Right lung (tissue), 5 donors: ENCODE results near the gene DHX40. TPM values are rescaled to one million over a fixed set of nuclear protein-coding genes. Genes with fewer than 3 reads are reported as not detected.
"Not testable (repeated sequence)": the region's sequence is repeated elsewhere in the genome, so short reads cannot be mapped to it uniquely, and the experiment has no call there.

Experiments
- DNase-seq, 2 donors: peaks; one replicate each; pipeline ENCODE4 v3.0.0-alpha.2; 2013
- polyA plus RNA-seq, 5 donors: library from polyadenylated mRNA; unstranded; fragments of 120-200 nt; gene quantifications; one replicate each; pipeline versions ENCODE4 v1.2.1 to v1.2.3, GENCODE V29; 2013; ENCODE audit warnings: inconsistent platforms in 1 of 5, low replicate concordance in 1 of 5; ENCODE audit not compliant: insufficient read length in 5 of 5, insufficient read depth in 1 of 5

Gene DHX40
- polyA plus RNA-seq, 5 donors: 50.7 to 95.5 (median 93.9) TPM

DNA sequence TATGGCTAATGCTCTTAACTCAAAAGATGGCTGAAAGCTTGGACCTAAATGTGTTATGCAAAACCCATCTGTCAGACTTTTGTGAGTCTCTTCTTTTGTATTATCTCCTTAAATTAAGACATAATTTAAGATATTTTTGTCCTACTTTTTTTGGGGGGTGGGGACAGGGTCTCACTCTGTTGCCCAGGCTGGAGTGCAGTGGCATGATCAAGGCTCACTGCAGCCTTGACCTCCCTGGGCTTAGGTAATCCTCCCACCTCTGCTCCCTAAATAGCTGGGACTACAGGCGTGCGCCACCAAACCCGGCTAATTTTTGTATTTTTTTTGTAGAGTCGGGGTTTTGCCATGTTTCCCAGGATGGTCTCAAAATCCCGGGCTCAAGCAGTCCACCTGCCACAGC, 61.3 kb downstream of the DHX40 start:
- no peak for DNase-seq

DNA sequence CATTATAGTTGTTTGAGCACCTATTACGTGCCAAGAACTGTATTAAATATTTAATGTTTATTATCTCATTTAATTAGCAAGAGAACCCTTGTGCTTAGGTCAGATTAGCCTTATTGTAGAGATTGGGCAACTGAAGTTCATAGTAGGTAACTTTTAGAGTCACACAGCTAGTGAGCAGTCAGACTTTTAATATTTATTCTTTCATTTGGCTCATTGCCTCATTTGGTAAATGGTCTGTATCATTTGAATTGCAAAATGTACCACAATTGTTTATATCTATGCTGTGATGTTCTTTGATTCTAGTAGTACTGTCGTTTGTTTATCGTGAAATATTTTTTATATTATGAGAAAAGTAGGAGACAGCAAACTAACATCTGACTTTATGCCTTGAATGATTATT, 61.9 kb downstream of the DHX40 start:
- DNase-seq: no peak

DNA sequence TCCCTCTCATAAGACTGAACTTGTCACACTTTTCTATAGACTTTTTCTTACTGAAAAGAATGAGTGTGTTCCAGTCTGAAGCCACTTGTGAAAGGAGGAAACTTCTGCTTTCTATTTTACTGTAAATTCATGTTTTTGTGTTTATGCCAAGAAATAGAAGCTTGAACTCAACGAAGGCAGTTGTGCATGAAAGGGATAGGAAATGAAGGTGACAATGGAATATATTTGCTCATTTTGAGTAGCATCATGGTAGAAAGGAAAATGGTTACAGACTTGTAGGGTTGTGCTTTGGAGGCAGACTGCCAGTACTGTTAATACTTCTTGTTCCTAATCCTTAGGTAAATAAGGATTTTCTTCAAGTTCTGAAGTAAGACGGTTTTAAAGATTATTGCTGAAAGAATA, 62.4 kb downstream of the DHX40 start:
- DNase-seq: no peak

DNA sequence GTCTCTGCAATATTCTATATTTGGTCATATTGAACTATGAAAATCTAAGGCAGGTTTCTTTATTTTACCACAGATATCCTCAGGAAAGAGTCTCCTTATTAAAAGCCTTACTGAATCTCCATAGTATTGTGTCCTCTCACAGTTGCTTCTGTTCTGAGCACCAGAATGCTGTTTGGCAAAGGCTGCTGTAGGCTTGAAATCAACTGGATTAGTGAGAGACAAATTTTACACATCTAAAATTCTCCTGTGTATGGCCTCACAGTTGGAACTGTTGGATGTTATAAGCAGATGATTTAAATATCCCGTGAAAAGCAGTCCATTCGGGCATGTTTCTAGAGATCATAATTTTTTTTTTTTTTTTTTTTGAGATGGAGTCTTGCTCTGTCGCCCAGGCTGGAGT, 63.8 kb downstream of the DHX40 start:
- no peak for DNase-seq

DNA sequence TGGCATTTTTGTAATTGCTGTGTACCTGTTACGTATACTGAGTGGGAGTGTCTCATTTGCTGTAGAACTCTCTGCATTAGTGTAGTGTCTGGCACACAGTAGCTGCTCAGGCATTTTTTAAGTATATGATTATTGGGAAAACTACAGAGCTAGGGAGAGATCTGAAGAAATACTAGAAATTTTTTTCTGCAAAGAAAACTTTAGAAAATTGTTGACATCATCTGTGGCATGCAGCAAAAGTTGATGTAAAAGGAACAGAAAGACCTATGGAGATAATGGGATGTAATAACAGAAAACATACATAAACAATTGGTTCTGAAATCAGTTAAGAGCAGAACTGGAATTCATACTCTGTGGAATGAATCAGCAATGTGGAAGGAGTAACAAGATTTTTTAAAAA, 65.9 kb downstream of the DHX40 start:
- no peak for DNase-seq

DNA sequence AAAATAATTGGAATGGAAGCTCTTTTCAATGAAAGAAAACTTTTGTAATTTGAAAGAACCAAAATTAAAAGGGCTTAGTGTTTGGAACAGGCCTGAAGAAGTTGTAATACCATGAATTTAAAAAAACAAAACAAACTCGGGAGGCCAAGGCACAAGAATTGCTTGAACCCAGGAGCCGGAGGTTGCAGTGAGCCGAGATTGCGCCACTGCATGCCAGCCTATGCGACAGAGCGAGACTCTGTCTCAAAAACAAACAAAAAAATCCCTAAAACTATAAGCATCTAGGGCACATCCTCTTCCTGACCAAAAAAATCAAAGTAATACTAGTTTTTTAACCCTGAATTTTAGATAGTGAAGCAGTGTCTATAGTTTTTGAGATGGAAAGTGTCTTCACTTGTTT, 67.0 kb downstream of the DHX40 start:
- no peak for DNase-seq

DNA sequence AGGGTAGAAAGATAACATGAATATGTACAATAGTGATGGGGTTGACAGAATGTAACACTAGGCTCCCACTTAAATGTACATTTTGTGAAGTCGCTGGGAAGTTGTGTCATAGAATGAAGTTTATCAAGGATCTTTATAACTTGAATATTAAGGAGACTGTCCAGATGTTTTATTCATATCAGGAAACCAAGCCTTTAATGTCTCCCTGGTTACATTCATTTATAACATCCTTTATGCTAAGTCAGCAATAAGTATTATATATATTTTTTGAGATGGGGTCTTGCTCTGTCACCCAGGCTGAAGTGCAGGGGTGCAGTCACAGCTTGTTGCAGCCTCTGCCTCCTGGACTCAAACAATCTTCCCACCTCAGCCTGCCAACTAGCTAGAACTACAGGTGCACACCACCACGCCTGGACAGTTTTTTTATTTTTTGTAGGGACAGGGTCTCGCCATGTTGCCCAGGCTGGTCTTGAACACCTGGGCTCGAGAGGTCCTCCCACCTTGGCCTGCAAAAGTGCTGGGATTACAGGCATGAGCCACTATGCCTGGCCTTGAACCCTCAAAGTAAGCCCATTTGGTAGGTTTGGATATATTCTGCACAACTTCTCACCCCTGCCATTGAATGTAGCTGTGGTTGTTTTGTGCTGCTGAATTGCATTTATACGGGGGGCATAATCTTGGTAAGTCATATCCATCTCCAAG, 68.4 kb downstream of the DHX40 start:
- no peak for DNase-seq

DNA sequence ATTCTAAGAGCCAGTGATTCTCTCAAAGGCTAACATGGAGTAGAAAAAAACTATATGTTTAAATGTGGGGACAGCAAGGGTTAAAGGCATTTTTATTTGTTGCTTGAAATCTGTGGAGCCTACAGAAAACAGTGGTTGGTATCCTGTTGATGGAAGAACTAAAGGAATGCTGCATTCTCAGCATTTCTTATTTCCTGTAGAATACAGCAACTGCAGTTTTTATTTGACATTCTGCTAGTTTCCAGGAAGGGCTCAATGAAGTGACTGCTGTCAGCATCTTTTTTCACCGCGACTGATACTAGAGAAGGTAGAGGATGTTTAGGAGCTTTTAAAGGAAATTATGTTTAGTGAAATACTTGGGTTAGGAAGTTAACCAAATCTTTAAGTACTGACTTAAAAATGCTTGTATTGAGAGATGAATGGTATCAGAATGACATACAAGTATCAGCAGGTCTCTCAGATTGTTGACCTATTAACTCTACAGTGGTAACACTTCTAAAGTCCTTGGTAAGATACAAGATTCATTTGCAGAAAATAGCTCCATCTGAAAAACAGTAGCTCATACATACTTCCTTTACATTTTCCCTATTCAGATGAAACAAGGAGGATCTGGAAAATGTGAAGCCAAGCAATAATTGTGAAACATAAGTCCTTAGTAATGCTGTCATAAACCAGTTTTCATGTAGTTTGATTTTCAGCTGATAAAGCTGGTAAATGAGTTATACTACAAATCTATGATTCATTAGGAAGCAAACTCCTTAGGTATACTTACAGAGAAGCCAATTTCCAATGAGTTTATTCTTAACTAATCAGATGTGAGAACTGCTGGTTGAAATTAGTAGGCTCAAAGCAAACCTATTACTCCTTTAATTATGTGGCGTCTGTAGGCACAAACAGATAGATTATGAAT, 69.5 kb downstream of the DHX40 start:
- no peak for DNase-seq

DNA sequence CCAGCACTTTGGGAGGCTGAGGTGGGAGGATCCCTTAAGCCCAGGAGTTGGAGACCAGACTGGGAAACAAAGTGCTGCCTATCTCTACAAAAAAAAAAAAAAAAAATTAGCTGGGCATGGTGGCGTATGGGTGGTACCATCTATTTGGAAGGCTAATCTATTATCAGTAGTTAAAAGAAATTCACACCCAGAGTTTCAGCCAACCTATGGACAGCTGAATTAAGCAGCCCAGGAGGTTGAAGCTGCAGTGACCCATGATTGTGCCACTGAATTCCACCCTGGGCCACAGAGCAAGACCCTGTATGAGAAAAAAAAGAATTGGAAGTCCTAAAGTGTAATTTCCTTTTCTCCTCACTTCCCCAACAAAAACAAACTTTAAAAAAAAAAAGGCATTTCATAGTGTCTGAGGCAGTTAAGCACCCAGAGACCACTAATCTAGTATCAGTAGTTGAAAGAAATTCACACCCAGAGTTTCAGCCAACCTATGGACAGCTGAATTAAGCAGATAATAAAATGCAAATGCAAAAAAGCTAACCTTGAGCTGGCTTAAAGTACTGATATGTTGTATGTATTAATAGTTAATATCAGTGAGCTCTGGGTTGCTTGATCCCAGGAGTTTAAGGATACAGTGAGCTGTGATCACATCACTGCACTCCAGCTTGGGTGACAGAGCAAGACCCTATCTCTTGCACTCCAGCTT, 72.4 kb downstream of the DHX40 start:
- no peak for DNase-seq

DNA sequence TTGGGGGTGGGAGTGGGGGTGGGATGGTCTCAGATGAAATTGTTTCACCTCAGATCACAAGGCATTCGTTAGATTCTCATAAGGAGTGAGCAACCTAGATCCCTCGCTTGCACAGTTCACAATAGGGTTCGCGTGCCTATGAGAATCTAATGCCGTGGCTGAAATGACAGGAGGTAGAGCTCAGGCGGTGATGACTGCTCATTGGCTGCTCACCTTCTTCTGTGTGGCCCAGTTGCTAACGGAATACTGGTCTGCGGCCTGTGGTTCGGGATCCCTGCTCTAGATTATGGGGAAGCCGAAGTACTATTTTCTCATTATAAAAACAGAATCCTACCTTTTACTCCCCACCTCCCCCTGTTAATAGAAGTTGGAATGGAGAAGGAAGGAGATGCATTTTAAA, 73.1 kb downstream of the DHX40 start:
- DNase-seq: no peak

DNA sequence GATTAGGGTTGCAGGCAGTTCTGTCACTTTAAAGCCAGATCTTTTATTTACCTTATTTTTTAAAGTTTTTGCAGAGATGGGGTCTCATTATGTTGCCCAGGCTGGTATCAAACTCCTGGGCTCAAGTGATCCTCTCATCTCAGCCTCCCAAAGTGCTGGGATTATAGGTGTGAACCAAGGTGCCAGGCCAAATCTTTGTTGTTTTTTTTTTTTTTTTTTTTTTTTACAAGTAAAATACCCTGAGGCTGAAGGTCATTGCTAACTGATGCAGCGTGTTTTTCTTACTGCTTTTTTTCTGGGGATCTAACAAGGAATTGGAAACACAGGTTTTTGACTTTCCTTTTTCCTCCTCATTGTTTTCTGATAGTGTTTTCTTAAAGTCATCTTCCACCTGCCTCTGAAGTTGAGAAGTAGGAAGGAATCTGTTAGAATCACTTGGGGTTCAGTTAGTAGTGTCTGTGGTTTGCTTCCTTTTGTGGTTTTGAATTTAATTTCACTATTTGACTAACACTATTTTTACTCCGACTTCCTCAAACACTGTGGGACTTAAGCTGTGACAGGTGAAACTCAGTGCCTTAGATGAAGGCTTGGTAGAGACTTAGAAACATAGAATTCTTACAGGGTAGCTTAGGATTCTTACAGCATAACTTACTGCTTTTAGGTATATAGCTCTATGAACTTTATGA, 76.5 kb downstream of the DHX40 start:
- DNase-seq: no peak

DNA sequence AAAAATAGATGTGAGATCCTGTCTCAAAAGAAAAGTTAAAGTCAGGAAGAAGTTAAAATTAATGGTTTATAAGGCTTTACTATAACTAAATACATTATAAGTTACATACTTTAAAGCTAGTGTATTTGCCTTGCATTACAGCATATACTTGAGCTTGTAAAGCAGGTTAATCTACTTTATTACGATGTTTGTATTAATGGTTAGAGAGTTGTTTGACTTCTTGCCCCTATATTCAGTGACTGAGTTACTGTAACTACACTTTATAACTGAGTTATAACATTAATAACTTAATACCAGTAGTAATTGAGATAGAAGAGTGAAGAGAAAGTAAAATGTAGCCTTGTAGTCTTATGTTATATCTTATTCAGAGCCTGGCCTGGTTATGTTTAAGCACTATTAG, 77.2 kb downstream of the DHX40 start:
- no peak for DNase-seq

DNA sequence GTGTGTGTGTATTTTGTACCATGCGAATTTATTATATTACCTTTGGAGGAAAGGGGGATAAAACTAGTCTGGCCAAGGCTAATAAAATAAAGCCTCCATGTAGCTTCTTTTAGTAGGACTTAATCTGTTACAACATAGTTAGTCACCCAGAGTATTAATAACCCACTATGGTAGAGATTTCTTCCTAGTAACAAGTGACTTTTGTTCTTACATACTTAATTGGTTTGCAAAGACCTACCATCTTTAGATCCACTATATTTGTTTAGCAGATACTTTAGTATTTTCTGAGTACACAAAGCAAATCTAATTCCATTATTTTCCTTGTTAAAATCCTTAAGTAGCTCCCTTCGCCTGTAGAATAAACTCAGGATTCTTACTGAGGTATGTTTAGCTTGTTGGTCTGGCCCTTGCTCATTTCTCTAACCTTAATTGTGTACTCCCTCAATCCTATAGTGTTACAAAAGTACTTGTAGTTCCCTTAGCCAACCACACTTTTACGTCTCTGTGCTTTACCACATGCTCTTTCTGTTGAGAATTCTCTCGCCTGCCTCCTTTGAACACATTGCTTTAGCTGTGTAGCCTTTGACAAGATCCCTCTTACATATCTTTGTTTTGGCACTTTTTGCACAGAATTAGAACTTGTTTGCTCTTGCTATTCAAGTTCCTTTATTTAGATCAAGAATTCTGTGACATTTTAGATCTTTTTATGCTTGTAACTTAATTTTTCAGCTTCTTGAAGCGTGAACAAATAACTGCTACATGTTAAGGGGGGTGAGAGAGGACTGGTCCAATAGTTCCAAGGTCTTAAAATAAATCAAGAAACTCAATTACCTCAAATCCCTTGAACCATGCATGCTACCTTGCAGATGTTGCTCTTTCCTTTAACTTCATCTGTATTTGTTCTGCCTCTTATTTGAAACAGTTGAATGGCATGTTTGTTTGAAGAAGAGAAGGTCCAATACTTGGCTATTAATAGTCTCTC, 78.0 kb downstream of the DHX40 start:
- DNase-seq: peak; percentile 20 to 31

DNA sequence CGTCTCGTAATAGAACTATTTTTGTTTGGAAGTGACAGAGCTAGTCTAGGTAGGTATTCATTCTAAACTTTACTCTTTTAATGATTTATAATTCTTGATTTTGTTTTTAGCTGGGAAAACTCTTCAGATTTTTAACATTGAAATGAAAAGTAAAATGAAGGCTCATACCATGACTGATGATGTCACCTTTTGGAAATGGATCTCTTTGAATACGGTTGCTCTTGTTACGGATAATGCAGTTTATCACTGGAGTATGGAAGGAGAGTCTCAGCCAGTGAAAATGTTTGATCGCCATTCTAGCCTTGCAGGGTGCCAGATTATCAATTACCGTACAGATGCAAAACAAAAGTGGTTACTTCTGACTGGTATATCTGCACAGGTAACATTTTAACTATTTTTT, 81.9 kb downstream of the DHX40 start:
- no peak for DNase-seq

DNA sequence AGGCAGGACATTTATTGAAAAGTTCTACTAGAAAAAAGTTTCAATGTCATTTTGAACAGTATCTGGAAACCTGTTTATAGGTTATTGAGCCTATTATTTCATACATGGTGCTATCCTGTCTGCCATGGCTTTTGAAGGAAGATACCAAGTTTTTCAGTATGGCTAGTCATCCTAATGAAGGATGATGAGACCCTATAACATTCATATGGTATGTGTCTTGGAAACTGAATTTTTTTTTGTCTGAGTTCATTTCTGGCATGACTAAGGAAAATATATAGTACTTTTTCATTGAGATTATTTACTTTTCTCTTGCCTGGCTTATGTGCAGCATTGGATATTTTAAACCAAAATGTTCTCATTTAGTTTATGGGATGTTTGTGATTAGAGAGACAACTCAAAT, 84.5 kb downstream of the DHX40 start:
- DNase-seq: no peak

DNA sequence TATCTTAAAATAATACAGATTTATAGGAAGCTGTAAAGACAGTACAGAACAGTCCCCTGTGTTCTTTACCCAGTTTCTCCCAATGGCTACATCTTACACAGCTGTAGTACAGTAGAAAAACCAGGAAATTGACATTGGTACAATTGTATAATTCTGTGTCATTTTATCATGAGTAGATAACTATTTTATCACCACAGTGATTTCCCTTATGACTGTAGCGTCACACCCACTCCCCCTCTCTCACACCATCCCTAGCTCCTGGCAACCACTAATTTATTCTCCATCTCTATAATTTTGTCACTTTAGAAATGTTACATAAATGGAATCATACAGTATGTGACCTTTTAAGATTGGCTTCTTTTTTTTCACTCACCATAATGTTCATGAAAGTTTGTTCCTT, 85.2 kb downstream of the DHX40 start:
- DNase-seq: no peak

DNA sequence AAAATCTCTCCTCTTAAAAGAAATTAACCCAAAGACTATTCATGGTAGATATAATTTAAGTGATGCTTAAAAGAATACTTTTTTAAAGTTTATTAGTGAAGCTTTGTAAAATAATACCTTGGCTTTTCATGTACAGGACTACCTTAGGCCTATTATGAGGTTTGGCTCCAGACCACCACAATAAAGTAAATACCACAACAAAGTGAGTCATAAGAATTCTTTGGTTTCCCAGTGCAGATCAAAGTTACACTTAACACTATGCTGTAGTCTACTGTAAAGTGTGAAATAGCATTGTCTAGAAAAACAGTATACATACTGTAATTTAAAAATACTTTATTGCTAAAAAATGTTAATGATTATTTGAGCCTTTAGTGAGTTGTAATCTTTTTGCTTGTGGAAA, 85.9 kb downstream of the DHX40 start:
- DNase-seq: no peak

DNA sequence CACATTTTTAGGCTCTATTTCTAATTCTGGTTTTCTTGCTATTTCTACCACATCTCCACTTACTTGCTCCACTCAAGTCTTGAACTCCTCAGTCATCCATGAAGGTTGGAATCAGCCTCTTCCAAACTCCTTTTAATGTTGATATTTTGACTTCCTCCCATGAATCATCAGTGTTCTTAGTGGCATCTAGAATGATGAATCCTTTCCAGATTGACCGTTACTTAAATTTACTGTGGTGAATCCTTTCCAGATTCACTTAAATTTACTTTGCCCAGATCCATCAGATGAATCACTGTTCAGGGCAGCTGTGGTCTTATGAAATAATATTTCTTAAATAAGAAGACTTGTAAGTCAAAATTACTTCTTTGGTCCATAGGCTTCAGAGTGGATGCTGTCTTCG, 86.7 kb downstream of the DHX40 start:
- DNase-seq: no peak

DNA sequence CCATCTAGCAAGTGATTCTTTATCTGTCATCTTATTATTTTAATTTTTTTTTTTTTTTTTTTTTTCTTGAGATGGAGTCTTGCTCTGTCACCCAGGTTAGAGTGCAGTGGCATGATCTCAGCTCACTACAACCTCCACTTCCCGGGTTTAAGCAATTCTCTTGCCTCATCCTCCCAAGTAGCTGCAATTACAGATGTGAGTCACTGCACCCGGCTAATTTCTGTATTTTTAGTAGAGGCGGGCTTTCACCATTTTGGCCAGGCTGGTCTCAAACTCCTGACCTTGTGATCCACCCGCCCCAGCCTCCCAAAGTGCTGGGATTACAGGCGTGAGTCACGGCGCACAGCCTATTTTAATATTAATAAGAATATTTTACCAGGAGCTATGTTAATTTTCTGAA, 91.2 kb downstream of the DHX40 start:
- DNase-seq: not testable (repeated sequence)
